ENCODE data around the gene DIO3.

The DIO3 gene

GRCh38 chr14:101594511-101595148, 33.3 kb downstream of the DIO3 start:
- H3K4me3 ChIP-seq (ENCODE audit: low read length) = no peak overlapping the region
- DNase-seq (ENCODE audit: low read depth) = no peak
- TF ChIP-seq CTCF (conservative IDR thresholded peaks at IDR 0.05; ENCODE audit: low read length) = no peak

GRCh38 chr14:101595349-101595748, 34.1 kb downstream of the DIO3 start:
- no peak for DNase-seq (ENCODE audit: low read depth)
- H3K4me3 ChIP-seq (ENCODE audit: low read length) = no peak overlapping the region
- TF ChIP-seq CTCF (conservative IDR thresholded peaks at IDR 0.05; ENCODE audit: low read length) = no peak

DNA sequence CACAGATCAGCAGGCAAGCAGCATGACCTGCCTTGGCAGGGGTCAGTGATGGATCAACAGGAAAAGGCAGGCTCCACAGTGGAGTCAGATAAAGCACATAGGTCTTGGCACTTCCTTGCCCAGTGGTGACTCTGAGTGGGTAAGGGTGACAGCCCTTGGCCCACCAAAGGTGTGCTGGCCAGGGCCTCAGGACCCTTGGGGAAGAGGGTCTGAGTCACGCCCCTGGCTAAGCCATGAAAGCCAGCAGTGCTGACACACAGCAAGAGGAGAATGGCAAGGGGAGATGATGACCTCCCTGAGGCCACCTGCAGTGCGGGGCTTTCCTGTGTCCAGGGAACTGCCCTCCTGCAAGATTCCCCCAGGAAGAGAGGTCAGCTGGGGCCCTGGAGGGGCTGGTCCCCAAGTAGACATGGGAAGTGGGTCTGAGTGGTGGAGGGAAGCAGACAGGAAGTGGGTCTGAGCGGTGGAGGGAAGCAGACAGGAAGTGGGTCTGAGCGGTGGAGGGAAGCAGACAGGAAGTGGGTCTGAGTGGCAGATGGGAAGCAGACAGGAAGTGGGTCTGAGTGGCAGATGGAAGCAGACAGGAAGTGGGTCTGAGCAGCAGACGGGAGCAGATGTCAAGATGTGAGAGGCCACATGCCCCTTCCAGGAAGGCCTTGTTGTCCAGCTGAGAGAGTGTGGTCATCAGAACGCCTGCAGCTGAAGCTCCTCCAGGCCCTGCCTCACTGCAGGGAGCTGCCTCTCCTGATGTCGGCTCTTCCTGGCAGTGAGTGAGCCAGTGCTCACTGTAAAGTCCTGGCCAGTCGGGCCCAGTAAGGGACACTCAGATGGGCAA, 34.8 kb downstream of the DIO3 start:
- no peak for DNase-seq (ENCODE audit: low read depth)
- no peak overlapping the region for H3K4me3 ChIP-seq (ENCODE audit: low read length)
- no peak for TF ChIP-seq CTCF (conservative IDR thresholded peaks at IDR 0.05; ENCODE audit: low read length)

GRCh38 chr14:101596742-101597141, 35.4 kb downstream of the DIO3 start:
- TF ChIP-seq CTCF (conservative IDR thresholded peaks at IDR 0.05; ENCODE audit: low read length) = no peak
- no peak overlapping the region for H3K4me3 ChIP-seq (ENCODE audit: low read length)
- no peak for DNase-seq (ENCODE audit: low read depth)

DNA sequence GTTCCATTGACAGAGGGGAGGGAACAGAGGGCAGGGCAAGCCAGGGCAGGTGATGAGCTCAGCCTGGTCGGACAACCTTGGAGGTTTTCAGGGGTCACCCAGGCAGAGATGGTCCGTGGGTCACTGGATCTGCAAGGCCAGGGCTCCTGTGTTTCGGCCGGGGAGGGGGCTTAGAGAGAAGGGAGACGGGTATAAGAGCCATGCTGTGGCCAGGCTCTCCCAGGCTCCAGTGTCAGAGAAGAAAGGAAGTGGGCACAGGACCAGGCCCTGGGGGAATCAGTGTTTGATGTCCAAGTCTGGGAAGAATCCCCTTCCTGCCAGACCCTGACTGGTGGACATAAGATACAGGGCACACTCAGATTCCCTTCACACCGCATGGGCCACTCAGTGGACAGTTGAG, 36.9 kb downstream of the DIO3 start:
- no peak for TF ChIP-seq CTCF (conservative IDR thresholded peaks at IDR 0.05; ENCODE audit: low read length)
- DNase-seq (ENCODE audit: low read depth) = no peak
- no peak overlapping the region for H3K4me3 ChIP-seq (ENCODE audit: low read length)

GRCh38 chr14:101598571-101599233, 37.4 kb downstream of the DIO3 start:
- H3K4me3 ChIP-seq (ENCODE audit: low read length) = no peak overlapping the region
- no peak for DNase-seq (ENCODE audit: low read depth)
- TF ChIP-seq CTCF (conservative IDR thresholded peaks at IDR 0.05; ENCODE audit: low read length) = no peak

All from AG10803 (cell line).